ENCODE results near the gene CDH26. TPM values are rescaled to one million over a fixed set of nuclear protein-coding genes. Genes with fewer than 3 reads are reported as not detected.

CDH26 gene
- total and polyA plus RNA-seq, 2 of the 13 experiments (the other 11 are each of a cell fraction or from before 2014, with no cell fraction given): 0.40 to 1.1 TPM

DNA sequence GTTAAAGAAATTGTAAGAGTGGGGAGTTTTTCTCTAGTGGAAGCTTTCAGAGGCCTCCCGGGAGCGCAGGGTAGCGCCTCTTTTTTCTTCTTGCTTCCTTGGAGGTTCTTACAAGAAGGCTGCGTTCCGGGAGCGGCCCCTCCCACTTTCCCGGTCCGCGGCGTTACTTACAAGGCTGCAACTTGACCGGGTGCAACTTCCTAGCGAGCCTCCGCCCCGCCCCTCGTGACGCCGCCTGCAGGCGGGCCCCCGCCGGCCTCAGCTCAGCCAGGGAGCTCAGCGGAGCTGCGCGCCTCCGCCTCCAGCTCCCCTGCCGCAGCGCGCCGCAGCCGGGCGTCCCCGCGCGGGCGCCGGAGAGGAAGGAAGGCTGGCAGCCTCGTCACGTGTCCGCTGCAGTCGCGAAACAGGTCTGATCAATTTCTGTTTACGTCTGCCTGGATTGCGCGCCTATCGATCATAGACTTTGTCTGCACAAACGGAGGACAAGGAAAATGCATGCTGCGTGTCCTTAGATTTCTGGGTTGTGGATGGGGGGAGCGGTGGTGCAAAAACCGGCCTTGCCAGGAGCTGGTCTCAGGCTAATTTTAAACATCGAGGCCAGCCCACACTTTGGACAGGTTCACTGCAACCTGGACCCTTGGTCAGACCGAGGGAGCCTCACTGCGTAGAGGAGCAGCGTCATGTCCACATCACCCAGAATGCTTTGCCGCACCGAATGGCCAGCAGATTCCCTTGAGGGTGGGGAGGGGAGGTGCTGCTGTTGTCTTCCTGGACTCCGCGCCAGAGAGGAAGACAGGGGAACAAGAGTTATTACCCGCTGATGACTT is 17.9 kb upstream of the CDH26 start, which contains the start of the genes FAM217B and PPP1R3D (continued):
- TF ChIP-seq NR2F2 (IDR thresholded peaks at IDR 0.05; ENCODE audit: borderline replicate concordance, low read depth) (peak; percentile 28; the same call in 1 of the 2 replicates), RCOR2 (CRISPR knock-in tag; IDR thresholded peaks at IDR 0.05) (no peak), ESRRA (CRISPR knock-in tag; IDR thresholded peaks at IDR 0.05; ENCODE audit: low read depth) (peak; percentile 43), ZNF572 (CRISPR knock-in tag; IDR thresholded peaks at IDR 0.05) (peak; percentile 84; the same call in 1 of the 2 replicates), ZNF3 (CRISPR knock-in tag; IDR thresholded peaks at IDR 0.05) (no peak), ZNF780A (CRISPR knock-in tag; IDR thresholded peaks at IDR 0.05) (peak; percentile 74; the same call in 1 of the 2 replicates), ZNF350 (CRISPR knock-in tag; IDR thresholded peaks at IDR 0.05; ENCODE audit: borderline replicate concordance, low read depth) (peak; percentile 94)
- TF ChIP-seq, protein P1, sequence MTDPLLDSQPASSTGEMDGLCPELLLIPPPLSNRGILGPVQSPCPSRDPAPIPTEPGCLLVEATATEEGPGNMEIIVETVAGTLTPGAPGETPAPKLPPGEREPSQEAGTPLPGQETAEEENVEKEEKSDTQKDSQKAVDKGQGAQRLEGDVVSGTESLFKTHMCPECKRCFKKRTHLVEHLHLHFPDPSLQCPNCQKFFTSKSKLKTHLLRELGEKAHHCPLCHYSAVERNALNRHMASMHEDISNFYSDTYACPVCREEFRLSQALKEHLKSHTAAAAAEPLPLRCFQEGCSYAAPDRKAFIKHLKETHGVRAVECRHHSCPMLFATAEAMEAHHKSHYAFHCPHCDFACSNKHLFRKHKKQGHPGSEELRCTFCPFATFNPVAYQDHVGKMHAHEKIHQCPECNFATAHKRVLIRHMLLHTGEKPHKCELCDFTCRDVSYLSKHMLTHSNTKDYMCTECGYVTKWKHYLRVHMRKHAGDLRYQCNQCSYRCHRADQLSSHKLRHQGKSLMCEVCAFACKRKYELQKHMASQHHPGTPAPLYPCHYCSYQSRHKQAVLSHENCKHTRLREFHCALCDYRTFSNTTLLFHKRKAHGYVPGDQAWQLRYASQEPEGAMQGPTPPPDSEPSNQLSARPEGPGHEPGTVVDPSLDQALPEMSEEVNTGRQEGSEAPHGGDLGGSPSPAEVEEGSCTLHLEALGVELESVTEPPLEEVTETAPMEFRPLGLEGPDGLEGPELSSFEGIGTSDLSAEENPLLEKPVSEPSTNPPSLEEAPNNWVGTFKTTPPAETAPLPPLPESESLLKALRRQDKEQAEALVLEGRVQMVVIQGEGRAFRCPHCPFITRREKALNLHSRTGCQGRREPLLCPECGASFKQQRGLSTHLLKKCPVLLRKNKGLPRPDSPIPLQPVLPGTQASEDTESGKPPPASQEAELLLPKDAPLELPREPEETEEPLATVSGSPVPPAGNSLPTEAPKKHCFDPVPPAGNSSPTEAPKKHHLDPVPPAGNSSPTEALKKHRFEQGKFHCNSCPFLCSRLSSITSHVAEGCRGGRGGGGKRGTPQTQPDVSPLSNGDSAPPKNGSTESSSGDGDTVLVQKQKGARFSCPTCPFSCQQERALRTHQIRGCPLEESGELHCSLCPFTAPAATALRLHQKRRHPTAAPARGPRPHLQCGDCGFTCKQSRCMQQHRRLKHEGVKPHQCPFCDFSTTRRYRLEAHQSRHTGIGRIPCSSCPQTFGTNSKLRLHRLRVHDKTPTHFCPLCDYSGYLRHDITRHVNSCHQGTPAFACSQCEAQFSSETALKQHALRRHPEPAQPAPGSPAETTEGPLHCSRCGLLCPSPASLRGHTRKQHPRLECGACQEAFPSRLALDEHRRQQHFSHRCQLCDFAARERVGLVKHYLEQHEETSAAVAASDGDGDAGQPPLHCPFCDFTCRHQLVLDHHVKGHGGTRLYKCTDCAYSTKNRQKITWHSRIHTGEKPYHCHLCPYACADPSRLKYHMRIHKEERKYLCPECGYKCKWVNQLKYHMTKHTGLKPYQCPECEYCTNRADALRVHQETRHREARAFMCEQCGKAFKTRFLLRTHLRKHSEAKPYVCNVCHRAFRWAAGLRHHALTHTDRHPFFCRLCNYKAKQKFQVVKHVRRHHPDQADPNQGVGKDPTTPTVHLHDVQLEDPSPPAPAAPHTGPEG (CRISPR knock-in tag; IDR thresholded peaks at IDR 0.05): peak; percentile 73
- TF ChIP-seq, protein P2, sequence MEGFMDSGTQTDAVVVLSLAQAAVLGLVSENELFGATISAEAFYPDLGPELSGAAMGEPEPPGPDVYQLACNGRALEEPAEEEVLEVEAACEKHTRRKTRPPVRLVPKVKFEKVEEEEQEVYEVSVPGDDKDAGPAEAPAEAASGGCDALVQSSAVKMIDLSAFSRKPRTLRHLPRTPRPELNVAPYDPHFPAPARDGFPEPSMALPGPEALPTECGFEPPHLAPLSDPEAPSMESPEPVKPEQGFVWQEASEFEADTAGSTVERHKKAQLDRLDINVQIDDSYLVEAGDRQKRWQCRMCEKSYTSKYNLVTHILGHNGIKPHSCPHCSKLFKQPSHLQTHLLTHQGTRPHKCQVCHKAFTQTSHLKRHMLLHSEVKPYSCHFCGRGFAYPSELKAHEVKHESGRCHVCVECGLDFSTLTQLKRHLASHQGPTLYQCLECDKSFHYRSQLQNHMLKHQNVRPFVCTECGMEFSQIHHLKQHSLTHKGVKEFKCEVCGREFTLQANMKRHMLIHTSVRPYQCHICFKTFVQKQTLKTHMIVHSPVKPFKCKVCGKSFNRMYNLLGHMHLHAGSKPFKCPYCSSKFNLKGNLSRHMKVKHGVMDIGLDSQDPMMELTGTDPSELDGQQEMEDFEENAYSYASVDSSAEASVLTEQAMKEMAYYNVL (CRISPR knock-in tag; IDR thresholded peaks at IDR 0.05; ENCODE audit: borderline replicate concordance): no peak; the same call in 1 of the 2 replicates
- TF ChIP-seq, protein P3, sequence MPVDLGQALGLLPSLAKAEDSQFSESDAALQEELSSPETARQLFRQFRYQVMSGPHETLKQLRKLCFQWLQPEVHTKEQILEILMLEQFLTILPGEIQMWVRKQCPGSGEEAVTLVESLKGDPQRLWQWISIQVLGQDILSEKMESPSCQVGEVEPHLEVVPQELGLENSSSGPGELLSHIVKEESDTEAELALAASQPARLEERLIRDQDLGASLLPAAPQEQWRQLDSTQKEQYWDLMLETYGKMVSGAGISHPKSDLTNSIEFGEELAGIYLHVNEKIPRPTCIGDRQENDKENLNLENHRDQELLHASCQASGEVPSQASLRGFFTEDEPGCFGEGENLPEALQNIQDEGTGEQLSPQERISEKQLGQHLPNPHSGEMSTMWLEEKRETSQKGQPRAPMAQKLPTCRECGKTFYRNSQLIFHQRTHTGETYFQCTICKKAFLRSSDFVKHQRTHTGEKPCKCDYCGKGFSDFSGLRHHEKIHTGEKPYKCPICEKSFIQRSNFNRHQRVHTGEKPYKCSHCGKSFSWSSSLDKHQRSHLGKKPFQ (CRISPR knock-in tag; IDR thresholded peaks at IDR 0.05; ENCODE audit: insufficient replicate concordance): peak; percentile 11
- TF ChIP-seq, protein P4, sequence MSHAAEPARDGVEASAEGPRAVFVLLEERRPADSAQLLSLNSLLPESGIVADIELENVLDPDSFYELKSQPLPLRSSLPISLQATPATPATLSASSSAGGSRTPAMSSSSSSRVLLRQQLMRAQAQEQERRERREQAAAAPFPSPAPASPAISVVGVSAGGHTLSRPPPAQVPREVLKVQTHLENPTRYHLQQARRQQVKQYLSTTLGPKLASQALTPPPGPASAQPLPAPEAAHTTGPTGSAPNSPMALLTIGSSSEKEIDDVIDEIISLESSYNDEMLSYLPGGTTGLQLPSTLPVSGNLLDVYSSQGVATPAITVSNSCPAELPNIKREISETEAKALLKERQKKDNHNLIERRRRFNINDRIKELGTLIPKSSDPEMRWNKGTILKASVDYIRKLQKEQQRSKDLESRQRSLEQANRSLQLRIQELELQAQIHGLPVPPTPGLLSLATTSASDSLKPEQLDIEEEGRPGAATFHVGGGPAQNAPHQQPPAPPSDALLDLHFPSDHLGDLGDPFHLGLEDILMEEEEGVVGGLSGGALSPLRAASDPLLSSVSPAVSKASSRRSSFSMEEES (CRISPR knock-in tag; IDR thresholded peaks at IDR 0.05): 0 out of 2 replicates have a peak, but pooled peaks have one; percentile 47
- TF ChIP-seq, protein P5, sequence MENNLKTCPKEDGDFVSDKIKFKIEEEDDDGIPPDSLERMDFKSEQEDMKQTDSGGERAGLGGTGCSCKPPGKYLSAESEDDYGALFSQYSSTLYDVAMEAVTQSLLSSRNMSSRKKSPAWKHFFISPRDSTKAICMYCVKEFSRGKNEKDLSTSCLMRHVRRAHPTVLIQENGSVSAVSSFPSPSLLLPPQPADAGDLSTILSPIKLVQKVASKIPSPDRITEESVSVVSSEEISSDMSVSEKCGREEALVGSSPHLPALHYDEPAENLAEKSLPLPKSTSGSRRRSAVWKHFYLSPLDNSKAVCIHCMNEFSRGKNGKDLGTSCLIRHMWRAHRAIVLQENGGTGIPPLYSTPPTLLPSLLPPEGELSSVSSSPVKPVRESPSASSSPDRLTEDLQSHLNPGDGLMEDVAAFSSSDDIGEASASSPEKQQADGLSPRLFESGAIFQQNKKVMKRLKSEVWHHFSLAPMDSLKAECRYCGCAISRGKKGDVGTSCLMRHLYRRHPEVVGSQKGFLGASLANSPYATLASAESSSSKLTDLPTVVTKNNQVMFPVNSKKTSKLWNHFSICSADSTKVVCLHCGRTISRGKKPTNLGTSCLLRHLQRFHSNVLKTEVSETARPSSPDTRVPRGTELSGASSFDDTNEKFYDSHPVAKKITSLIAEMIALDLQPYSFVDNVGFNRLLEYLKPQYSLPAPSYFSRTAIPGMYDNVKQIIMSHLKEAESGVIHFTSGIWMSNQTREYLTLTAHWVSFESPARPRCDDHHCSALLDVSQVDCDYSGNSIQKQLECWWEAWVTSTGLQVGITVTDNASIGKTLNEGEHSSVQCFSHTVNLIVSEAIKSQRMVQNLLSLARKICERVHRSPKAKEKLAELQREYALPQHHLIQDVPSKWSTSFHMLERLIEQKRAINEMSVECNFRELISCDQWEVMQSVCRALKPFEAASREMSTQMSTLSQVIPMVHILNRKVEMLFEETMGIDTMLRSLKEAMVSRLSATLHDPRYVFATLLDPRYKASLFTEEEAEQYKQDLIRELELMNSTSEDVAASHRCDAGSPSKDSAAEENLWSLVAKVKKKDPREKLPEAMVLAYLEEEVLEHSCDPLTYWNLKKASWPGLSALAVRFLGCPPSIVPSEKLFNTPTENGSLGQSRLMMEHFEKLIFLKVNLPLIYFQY (CRISPR knock-in tag; IDR thresholded peaks at IDR 0.05; ENCODE audit: borderline replicate concordance): peak; percentile 33

Data from HepG2 (cell line).